SW 1271 (cell line): ENCODE data around the gene LRRC23.
"Not testable (repeated sequence)": the region's sequence is repeated elsewhere in the genome, so short reads cannot be mapped to it uniquely, and the experiment has no call there.

Source experiments
- DNase-seq, 2 experiments: peaks; one replicate each; lab custom pipeline; 2025; lab: John Stamatoyannopoulos, UW

Gene LRRC23

GRCh38 chr12:6902448-6902847 lies 2.2 kb upstream of the LRRC23 start:
- no peak for DNase-seq

GRCh38 chr12:6903722-6904121 lies 900 bp upstream of the LRRC23 start:
- DNase-seq: no peak

- DNase-seq: no peak
Measured at GRCh38 chr12:6905414-6906040, 905 bp downstream of the LRRC23 start.

GRCh38 chr12:6908141-6908540 lies 3.5 kb downstream of the LRRC23 start:
- DNase-seq: not testable (repeated sequence)

- DNase-seq: no peak
Measured at GRCh38 chr12:6909421-6910145, 5.0 kb downstream of the LRRC23 start.

GRCh38 chr12:6912164-6912935 lies 7.7 kb downstream of the LRRC23 start:
- DNase-seq: no peak

- peak in 1 of 2 experiments; percentile 25 for DNase-seq
Measured at GRCh38 chr12:6914246-6914946, 9.8 kb downstream of the LRRC23 start, which contains the start of gene ENO2. Gene ENO2 (plus strand): TSS chr12:6914580. CDS start chr12:6915833, 1,253 bp downstream.

GRCh38 chr12:6914947-6915788 lies 10.5 kb downstream of the LRRC23 start:
- no peak for DNase-seq

GRCh38 chr12:6915789-6916285 lies 11.2 kb downstream of the LRRC23 start:
- DNase-seq: no peak

- DNase-seq: no peak
Measured at GRCh38 chr12:6916426-6917200, 12.0 kb downstream of the LRRC23 start.

- DNase-seq: no peak
Measured at GRCh38 chr12:6917491-6918231, 13.0 kb downstream of the LRRC23 start.

- no peak for DNase-seq
Measured at GRCh38 chr12:6919588-6919987, 15.0 kb downstream of the LRRC23 start.

- DNase-seq: no peak
Measured at GRCh38 chr12:6921539-6921938, 16.9 kb downstream of the LRRC23 start.

GRCh38 chr12:6921996-6922946 lies 17.6 kb downstream of the LRRC23 start:
- no peak for DNase-seq

- DNase-seq: no peak
Measured at GRCh38 chr12:6923003-6923732, 18.5 kb downstream of the LRRC23 start.

- DNase-seq: no peak
Measured at GRCh38 chr12:6923851-6924250, 19.2 kb downstream of the LRRC23 start.

GRCh38 chr12:6925239-6925539 lies 20.6 kb downstream of the LRRC23 start:
- DNase-seq: no peak
